ENCODE results near the gene SCARF2. TPM values are rescaled to one million over a fixed set of nuclear protein-coding genes. Genes with fewer than 3 reads are reported as not detected.

The SCARF2 gene
- total RNA-seq, 1 donor from 2014 or later, result 3.4 TPM

- DNase-seq, result no peak
- H3K4me3 Mint-ChIP-seq (ENCODE audit: unreplicated experiment), result no peak overlapping the region
- H3K27ac Mint-ChIP-seq (ENCODE audit: unreplicated experiment), result no peak overlapping the region
- H3K9me3 Mint-ChIP-seq (ENCODE audit: unreplicated experiment), result peaks cover 3% of the 10 kb centered on the region
- H3K27me3 Mint-ChIP-seq (ENCODE audit: unreplicated experiment), result peaks cover 2% of the 10 kb centered on the region
- TF ChIP-seq, protein P1, sequence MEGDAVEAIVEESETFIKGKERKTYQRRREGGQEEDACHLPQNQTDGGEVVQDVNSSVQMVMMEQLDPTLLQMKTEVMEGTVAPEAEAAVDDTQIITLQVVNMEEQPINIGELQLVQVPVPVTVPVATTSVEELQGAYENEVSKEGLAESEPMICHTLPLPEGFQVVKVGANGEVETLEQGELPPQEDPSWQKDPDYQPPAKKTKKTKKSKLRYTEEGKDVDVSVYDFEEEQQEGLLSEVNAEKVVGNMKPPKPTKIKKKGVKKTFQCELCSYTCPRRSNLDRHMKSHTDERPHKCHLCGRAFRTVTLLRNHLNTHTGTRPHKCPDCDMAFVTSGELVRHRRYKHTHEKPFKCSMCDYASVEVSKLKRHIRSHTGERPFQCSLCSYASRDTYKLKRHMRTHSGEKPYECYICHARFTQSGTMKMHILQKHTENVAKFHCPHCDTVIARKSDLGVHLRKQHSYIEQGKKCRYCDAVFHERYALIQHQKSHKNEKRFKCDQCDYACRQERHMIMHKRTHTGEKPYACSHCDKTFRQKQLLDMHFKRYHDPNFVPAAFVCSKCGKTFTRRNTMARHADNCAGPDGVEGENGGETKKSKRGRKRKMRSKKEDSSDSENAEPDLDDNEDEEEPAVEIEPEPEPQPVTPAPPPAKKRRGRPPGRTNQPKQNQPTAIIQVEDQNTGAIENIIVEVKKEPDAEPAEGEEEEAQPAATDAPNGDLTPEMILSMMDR (IDR thresholded peaks at IDR 0.05; ENCODE audit: partially characterized antibody, unreplicated experiment), result no peak
- H3K4me1 Mint-ChIP-seq (ENCODE audit: low read depth, unreplicated experiment), result no peaks in the 10 kb centered on the region
- H3K36me3 Mint-ChIP-seq (ENCODE audit: unreplicated experiment), result peaks cover 6% of the 10 kb centered on the region
Observed at GRCh38 chr22:20406686-20407408, 30.8 kb downstream of the SCARF2 start.

GRCh38 chr22:20405931-20406685, 31.5 kb downstream of the SCARF2 start:
- TF ChIP-seq, protein P1 (IDR thresholded peaks at IDR 0.05; ENCODE audit: partially characterized antibody, unreplicated experiment), result no peak
- H3K4me3 Mint-ChIP-seq (ENCODE audit: unreplicated experiment), result no peak overlapping the region
- no peak for DNase-seq
- no peak overlapping the region for H3K27ac Mint-ChIP-seq (ENCODE audit: unreplicated experiment)
- H3K4me1 Mint-ChIP-seq (ENCODE audit: low read depth, unreplicated experiment), result no peaks in the 10 kb centered on the region
- peaks cover 2% of the 10 kb centered on the region for H3K27me3 Mint-ChIP-seq (ENCODE audit: unreplicated experiment)
- peaks cover 6% of the 10 kb centered on the region for H3K36me3 Mint-ChIP-seq (ENCODE audit: unreplicated experiment)
- H3K9me3 Mint-ChIP-seq (ENCODE audit: unreplicated experiment), result peaks cover 3% of the 10 kb centered on the region

- DNase-seq, result no peak
- no peak overlapping the region for H3K27ac Mint-ChIP-seq (ENCODE audit: unreplicated experiment)
- TF ChIP-seq, protein P1 (IDR thresholded peaks at IDR 0.05; ENCODE audit: partially characterized antibody, unreplicated experiment), result no peak
- peaks cover 2% of the 10 kb centered on the region for H3K27me3 Mint-ChIP-seq (ENCODE audit: unreplicated experiment)
- no peak overlapping the region for H3K4me3 Mint-ChIP-seq (ENCODE audit: unreplicated experiment)
- H3K36me3 Mint-ChIP-seq (ENCODE audit: unreplicated experiment), result peaks cover 6% of the 10 kb centered on the region
- H3K4me1 Mint-ChIP-seq (ENCODE audit: low read depth, unreplicated experiment), result no peaks in the 10 kb centered on the region
- H3K9me3 Mint-ChIP-seq (ENCODE audit: unreplicated experiment), result peaks cover 3% of the 10 kb centered on the region
Observed at GRCh38 chr22:20405291-20405930, 32.2 kb downstream of the SCARF2 start.

- Mint-ChIP-seq H3K36me3 (ENCODE audit: unreplicated experiment) (peaks cover 6% of the 10 kb centered on the region), H3K4me1 (ENCODE audit: low read depth, unreplicated experiment) (no peaks in the 10 kb centered on the region), H3K9me3 (ENCODE audit: unreplicated experiment) (peaks cover 3% of the 10 kb centered on the region), H3K27ac (ENCODE audit: unreplicated experiment) (no peak overlapping the region), H3K27me3 (ENCODE audit: unreplicated experiment) (peaks cover 2% of the 10 kb centered on the region), H3K4me3 (ENCODE audit: unreplicated experiment) (no peak overlapping the region)
- TF ChIP-seq, protein P1 (IDR thresholded peaks at IDR 0.05; ENCODE audit: partially characterized antibody, unreplicated experiment), result no peak
- no peak for DNase-seq
Observed at GRCh38 chr22:20404881-20405280, 32.7 kb downstream of the SCARF2 start.

Data from glutamatergic neuron (in vitro differentiated cells).